ENCODE measurements around the gene HRH1.

DNA sequence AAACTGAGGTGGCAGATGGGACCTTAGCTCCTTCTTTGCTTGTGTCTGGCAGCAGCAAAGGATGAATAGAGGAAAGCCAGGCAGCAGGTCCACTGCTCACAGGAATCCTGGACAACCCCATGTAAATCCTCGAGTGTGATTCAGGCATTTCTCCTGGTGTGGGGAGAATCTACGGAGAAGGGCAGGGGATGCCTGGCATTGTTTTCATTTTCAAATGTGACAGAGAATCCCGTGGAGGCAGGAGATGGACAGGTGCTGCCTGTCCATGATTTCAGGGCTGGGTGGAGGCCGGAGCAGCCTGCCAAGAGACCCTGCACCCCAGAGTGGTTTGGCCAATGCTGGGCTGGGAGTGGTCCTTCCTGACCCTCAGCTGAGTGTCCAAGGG, 1.7 kb downstream of the HRH1 start:
- no peak for TF ChIP-seq EZH2 (IDR thresholded peaks at IDR 0.05; ENCODE audit: borderline replicate concordance, insufficient read depth, low read depth, low read length, poor library complexity, severe bottlenecking)
- TF ChIP-seq, protein P1, sequence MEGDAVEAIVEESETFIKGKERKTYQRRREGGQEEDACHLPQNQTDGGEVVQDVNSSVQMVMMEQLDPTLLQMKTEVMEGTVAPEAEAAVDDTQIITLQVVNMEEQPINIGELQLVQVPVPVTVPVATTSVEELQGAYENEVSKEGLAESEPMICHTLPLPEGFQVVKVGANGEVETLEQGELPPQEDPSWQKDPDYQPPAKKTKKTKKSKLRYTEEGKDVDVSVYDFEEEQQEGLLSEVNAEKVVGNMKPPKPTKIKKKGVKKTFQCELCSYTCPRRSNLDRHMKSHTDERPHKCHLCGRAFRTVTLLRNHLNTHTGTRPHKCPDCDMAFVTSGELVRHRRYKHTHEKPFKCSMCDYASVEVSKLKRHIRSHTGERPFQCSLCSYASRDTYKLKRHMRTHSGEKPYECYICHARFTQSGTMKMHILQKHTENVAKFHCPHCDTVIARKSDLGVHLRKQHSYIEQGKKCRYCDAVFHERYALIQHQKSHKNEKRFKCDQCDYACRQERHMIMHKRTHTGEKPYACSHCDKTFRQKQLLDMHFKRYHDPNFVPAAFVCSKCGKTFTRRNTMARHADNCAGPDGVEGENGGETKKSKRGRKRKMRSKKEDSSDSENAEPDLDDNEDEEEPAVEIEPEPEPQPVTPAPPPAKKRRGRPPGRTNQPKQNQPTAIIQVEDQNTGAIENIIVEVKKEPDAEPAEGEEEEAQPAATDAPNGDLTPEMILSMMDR (IDR thresholded peaks at IDR 0.05) = no peak
